Mucosa of gallbladder (tissue), 1 donor: ENCODE data around the gene SNX20. TPM values are rescaled to one million over a fixed set of nuclear protein-coding genes. Genes with fewer than 3 reads are reported as not detected.

Experiments
- DNase-seq: peaks from one replicate; pipeline ENCODE4 v3.0.0-alpha.2; 2020; ENCODE audit warnings: low spot score
- total RNA-seq: library from RNA; stranded (reverse); gene quantifications from one replicate; pipeline ENCODE4 v1.2.1, GENCODE V29; 2021
- donor health status: DM: no; HTN: no; CAD: no.

SNX20 gene
- total RNA-seq, 1 donor from 2014 or later = 4.2 TPM

- no peak for DNase-seq
Measured at GRCh38 chr16:50705436-50706110, 24.5 kb upstream of the SNX20 start.

- no peak for DNase-seq
Measured at GRCh38 chr16:50704245-50704644, 23.1 kb upstream of the SNX20 start.

GRCh38 chr16:50702725-50703124 is 21.6 kb upstream of the SNX20 start:
- no peak for DNase-seq

GRCh38 chr16:50699326-50700159 is 18.4 kb upstream of the SNX20 start:
- DNase-seq = no peak

- DNase-seq = no peak
Measured at GRCh38 chr16:50697881-50698767, 17.0 kb upstream of the SNX20 start.

GRCh38 chr16:50697421-50697715 is 16.3 kb upstream of the SNX20 start:
- DNase-seq = no peak

GRCh38 chr16:50696575-50697420 is 15.7 kb upstream of the SNX20 start:
- peak; percentile 90 for DNase-seq

- no peak for DNase-seq
Measured at GRCh38 chr16:50696126-50696525, 15.0 kb upstream of the SNX20 start.

GRCh38 chr16:50695017-50696000 is 14.2 kb upstream of the SNX20 start:
- no peak for DNase-seq

GRCh38 chr16:50694206-50694605 is 13.1 kb upstream of the SNX20 start:
- no peak for DNase-seq

- no peak for DNase-seq
Measured at GRCh38 chr16:50692999-50693781, 12.1 kb upstream of the SNX20 start, which contains the start of gene NOD2. TSS of gene NOD2 (plus strand) at chr16:50693606. CDS start at chr16:50699496, 5,890 bp downstream.

- no peak for DNase-seq
Measured at GRCh38 chr16:50692644-50692998, 11.5 kb upstream of the SNX20 start.

- DNase-seq = no peak
Measured at GRCh38 chr16:50690177-50690576, 9.1 kb upstream of the SNX20 start.

GRCh38 chr16:50688867-50689266 is 7.8 kb upstream of the SNX20 start:
- no peak for DNase-seq

- no peak for DNase-seq
Measured at GRCh38 chr16:50688083-50688482, 7.0 kb upstream of the SNX20 start.

GRCh38 chr16:50685462-50686063 is 4.5 kb upstream of the SNX20 start:
- DNase-seq = no peak

GRCh38 chr16:50684823-50685461 is 3.8 kb upstream of the SNX20 start:
- DNase-seq = no peak

GRCh38 chr16:50683689-50684374 is 2.7 kb upstream of the SNX20 start:
- no peak for DNase-seq
